Adrenal gland (tissue), 12 donors: ENCODE measurements around the gene MAP1B. TPM values are rescaled to one million over a fixed set of nuclear protein-coding genes. Genes with fewer than 3 reads are reported as not detected.

Experiments
- DNase-seq, 7 donors: peaks; one replicate each; pipeline ENCODE4 v3.0.0-alpha.2; 2019 to 2020
- H3K27ac ChIP-seq, 5 donors: fragments of 200-600 bp; sonication (generic) in 4 of 5; 1 replicate in 3 of 5; 2 replicates in 2 of 5; pipeline versions ENCODE4 v1.5.1 to v1.8.0; 2016 to 2020; ENCODE audit warnings: mild to moderate bottlenecking in 1 of 5
- H3K27me3 ChIP-seq: fragments of 200-600 bp; 2 replicates; pipeline ENCODE4 v1.8.0; 2021
- H3K36me3 ChIP-seq, 2 donors: fragments of 200-600 bp; replicated peaks in 1 of 2; 1 replicate in 1 of 2; 2 replicates in 1 of 2; pipeline versions ENCODE4 v1.5.1 to v1.8.0; 2018 to 2022
- H3K4me1 ChIP-seq, 2 donors: fragments of 200-600 bp; replicated peaks in 1 of 2; 1 replicate in 1 of 2; 2 replicates in 1 of 2; pipeline versions ENCODE4 v1.5.1 to v1.8.0; 2018 to 2021
- H3K4me3 ChIP-seq, 4 donors: fragments of 200-600 bp; sonication (generic) in 3 of 4; one replicate each; pipeline ENCODE4 v1.5.1; 2016 to 2018
- H3K9me3 ChIP-seq, 3 donors: fragments of 200-600 bp; sonication (generic) in 1 of 3; replicated peaks in 1 of 3; 1 replicate in 2 of 3; 2 replicates in 1 of 3; pipeline versions ENCODE4 v1.5.1 to v1.8.0; 2016 to 2021
- POLR2A ChIP-seq, 2 donors: fragments of 450-650 bp; IDR thresholded peaks; one replicate each; pipeline ENCODE4 v1.6.1; 2017; ENCODE audit warnings: antibody characterized with exemption in 2 of 2, mild to moderate bottlenecking in 2 of 2, moderate library complexity in 1 of 2
- WGBS, 4 donors: extraction: QIAGEN DNeasy Blood & Tissue Kit in 2 of 4; methylation state at CpG; one replicate each; pipeline versions ENCODE4 v1.1.5 to v1.1.7; 2013 to 2017; 5-methylcytosine and 5-hydroxymethylcytosine counted together
- intact Hi-C, 2 donors: fragments of 100-400 bp; cut with DNase I; formaldehyde crosslinking; loops; one replicate each; pipeline versions ENCODE4 v1.14.1 to v1.15.0; 2022 to 2023
- polyA plus RNA-seq, 3 donors: library from polyadenylated mRNA; stranded (reverse); fragments of 200-250 nt in 2 of 3; fragments of 350-450 nt in 1 of 3; fragmentation: Illumina TruSeq in 1 of 3; extraction: RNeasy Lipid Tissue Mini Kit (QIAGEN cat#74804) in 1 of 3; gene quantifications; one replicate each; pipeline ENCODE4 v1.2.3, GENCODE V29; 2013 to 2014
- total RNA-seq, 9 donors: library from RNA; depleted of rRNA in 4 of 9; stranded (reverse); fragments of >200 nt in 4 of 9; fragments of 120-200 nt in 1 of 9; fragmentation: NEBNext Ultra II Directional in 1 of 9; extraction: Animal tissue kit (Norgen Biotek cat#: 25700) in 1 of 9; gene quantifications; one replicate each; pipeline versions ENCODE4 v1.1.0 to v1.2.4, GENCODE V29; 2013 to 2023
- TF ChIP-seq, protein P1 (sequence below), 6 experiments: fragments of 450-650 bp in 4 of 6; fragments of 200-600 bp in 2 of 6; sonication (generic) in 1 of 6; IDR thresholded peaks; 1 replicate in 5 of 6; 2 replicates in 1 of 6; pipeline versions ENCODE4 v1.5.1 to v1.8.0; 2016 to 2021; ENCODE audit warnings: antibody characterized with exemption in 6 of 6, mild to moderate bottlenecking in 2 of 6, moderate library complexity in 1 of 6
- donor health status: healthy with polysubstance abuse.
- donor health status: Bipolar disorder and iron deficiency.
- donor health status: DM: yes; HTN: yes; CAD: no.
- donor health status: DM: no; HTN: no; CAD: no.
- donor health status: DM: no; HTN: no; CAD: no.
- donor health status: DM: yes; HTN: yes; CAD: no.

MAP1B gene
- total and polyA plus RNA-seq, 12 donors: 11.5 to 258 (median 67.5) TPM

DNA sequence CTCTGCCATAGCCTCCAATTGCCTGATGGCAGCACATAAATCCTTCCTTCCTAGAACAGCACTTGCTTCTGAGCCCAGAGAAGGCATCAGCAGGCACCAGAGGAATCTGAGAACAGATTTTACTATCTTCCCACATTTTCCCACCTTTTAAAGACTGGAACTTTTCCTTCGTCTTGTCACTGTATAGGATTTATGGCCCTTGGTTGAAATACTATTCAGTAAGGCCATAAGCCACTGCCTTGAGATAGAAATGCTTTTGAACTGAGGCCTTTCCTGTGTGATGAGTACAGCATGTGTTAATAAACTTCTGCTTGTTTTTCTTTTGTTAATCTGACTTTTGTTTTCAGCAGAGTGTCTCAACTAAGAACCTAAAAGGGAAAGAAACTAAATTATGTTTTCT, 128.4 kb downstream of the MAP1B start:
- intact Hi-C loops: no loop called here
- Histone ChIP-seq H3K4me3 (no peak overlapping the region), H3K27me3 (no peaks in the 10 kb centered on the region), H3K4me1 (no peaks in the 10 kb centered on the region), H3K27ac (peak overlapping the region in 1 of 5 donors; percentile 45), H3K9me3 (no peaks in the 10 kb centered on the region), H3K36me3 (peaks cover 0 to 4% of the 10 kb centered on the region in 2 donors)
- TF ChIP-seq POLR2A (IDR thresholded peaks at IDR 0.05): no peak
- TF ChIP-seq, protein P1, sequence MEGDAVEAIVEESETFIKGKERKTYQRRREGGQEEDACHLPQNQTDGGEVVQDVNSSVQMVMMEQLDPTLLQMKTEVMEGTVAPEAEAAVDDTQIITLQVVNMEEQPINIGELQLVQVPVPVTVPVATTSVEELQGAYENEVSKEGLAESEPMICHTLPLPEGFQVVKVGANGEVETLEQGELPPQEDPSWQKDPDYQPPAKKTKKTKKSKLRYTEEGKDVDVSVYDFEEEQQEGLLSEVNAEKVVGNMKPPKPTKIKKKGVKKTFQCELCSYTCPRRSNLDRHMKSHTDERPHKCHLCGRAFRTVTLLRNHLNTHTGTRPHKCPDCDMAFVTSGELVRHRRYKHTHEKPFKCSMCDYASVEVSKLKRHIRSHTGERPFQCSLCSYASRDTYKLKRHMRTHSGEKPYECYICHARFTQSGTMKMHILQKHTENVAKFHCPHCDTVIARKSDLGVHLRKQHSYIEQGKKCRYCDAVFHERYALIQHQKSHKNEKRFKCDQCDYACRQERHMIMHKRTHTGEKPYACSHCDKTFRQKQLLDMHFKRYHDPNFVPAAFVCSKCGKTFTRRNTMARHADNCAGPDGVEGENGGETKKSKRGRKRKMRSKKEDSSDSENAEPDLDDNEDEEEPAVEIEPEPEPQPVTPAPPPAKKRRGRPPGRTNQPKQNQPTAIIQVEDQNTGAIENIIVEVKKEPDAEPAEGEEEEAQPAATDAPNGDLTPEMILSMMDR (IDR thresholded peaks at IDR 0.05): no peak
- WGBS, 4 donors: 52 to 73% (median 58%) methylated on average over 1 of the region's 1 CpG
- DNase-seq: no peak

DNA sequence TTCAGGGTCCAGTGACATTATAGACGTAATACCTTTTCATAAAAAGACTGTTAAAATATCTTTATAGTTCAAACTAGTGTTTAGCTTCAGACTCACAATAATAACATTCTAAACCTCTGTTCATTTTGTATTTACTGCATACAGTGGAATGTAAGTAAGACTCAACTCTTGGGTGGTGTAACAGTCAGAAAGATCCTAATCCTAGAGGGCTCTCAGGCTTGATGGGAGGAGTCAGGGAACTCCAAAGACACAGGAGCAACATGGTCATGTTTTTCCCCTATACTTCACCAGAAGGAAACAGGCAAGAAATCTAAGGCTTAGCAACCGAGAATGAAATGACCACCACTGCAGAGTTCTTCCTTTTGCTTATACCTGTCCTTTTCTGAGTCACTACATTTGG, 130.1 kb downstream of the MAP1B start:
- 94 to 98% (median 98%) methylated on average over 2 of the region's 2 CpGs for WGBS, 4 donors
- Histone ChIP-seq H3K9me3 (no peaks in the 10 kb centered on the region), H3K27me3 (no peaks in the 10 kb centered on the region), H3K27ac (no peak overlapping the region), H3K4me1 (no peaks in the 10 kb centered on the region), H3K36me3 (peaks cover 0 to 4% of the 10 kb centered on the region in 2 donors), H3K4me3 (no peak overlapping the region)
- DNase-seq: no peak
- intact Hi-C loops: no loop called here
- TF ChIP-seq, protein P1 (IDR thresholded peaks at IDR 0.05): no peak
- TF ChIP-seq POLR2A (IDR thresholded peaks at IDR 0.05): no peak

DNA sequence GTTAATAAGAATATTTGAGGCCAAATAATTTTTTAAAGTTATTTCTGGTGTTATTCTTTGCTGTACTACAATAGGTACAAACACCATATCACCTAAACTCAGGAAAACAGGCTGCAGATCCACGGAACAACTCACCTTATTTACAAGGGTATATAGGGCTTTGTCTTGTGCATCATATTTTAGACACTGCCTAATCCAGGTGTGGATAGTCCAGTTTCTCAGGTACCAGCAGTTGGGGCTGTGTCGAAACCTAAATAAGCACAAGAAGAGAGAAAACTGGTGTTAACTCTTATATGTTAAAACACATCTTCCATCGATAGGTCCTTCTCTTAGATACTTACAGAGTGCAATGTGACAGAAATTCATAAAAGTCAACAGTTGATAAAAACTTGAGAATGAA, 130.6 kb downstream of the MAP1B start:
- Histone ChIP-seq H3K4me1 (no peaks in the 10 kb centered on the region), H3K27ac (no peak overlapping the region), H3K27me3 (no peaks in the 10 kb centered on the region), H3K36me3 (peaks cover 0 to 4% of the 10 kb centered on the region in 2 donors), H3K4me3 (no peak overlapping the region), H3K9me3 (no peaks in the 10 kb centered on the region)
- TF ChIP-seq, protein P1 (IDR thresholded peaks at IDR 0.05): no peak
- no peak for TF ChIP-seq POLR2A (IDR thresholded peaks at IDR 0.05)
- intact Hi-C loops: no loop called here
- no peak for DNase-seq
- WGBS, 4 donors: 97 to 99% (median 98%) methylated on average over 3 of the region's 3 CpGs

DNA sequence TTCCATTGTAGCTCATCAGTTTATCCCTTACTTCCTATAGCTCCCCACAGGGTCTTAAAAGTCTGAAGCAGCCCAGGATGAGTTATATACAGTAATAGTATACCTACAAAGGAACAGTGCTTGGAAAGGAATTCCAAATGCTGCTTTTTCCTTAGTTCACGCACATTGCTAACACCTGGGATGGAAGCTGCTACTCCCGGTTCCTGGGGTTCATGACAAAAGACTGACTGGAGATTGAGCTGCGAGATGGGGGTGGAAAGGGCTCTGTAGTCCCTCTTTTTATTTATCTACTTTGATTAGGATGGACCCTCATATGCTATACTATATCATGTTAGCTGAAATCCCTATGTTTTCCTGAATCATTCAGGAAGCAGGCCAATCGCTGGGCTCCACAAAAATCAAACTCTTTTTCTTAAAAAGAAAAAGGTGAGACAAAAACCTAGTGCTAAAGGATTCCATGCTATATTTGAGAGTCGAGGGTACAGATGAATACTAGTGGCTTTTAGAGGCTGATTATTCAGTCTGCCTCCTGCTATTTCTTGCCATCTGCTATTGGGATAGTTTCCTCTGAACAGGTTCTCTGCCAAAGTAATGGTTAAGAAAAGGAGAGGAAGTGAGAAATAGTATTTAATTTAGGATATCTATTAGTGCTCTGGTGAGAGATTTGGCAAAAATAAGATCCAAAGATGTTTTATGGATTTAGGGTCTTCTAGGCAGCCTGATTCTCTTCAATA, 131.6 kb downstream of the MAP1B start:
- Histone ChIP-seq H3K9me3 (no peaks in the 10 kb centered on the region), H3K36me3 (peaks cover 0 to 4% of the 10 kb centered on the region in 2 donors), H3K4me1 (peaks cover 0 to 2% of the 10 kb centered on the region in 2 donors), H3K27ac (no peak overlapping the region), H3K4me3 (no peak overlapping the region), H3K27me3 (no peaks in the 10 kb centered on the region)
- DNase-seq: no peak
- TF ChIP-seq POLR2A (IDR thresholded peaks at IDR 0.05): no peak
- TF ChIP-seq, protein P1 (IDR thresholded peaks at IDR 0.05): no peak
- intact Hi-C loops: no loop called here
- 93 to 97% (median 97%) methylated on average over 5 of the region's 5 CpGs for WGBS, 4 donors
